Neuronal stem cell (in vitro differentiated cells): ENCODE data around the gene CMSS1.

Experiments
- DNase-seq: peaks from one replicate; pipeline ENCODE4 v3.0.0-alpha.2; 2013; ENCODE audit warnings: low spot score
- H2AFZ ChIP-seq: one replicate; pipeline ENCODE4 v1.6.1; 2013; ENCODE audit warnings: mild to moderate bottlenecking, low read length, inconsistent platforms
- H2AK5ac ChIP-seq: 2 replicates; pipeline ENCODE4 v1.6.1; 2013; ENCODE audit warnings: low read depth, mild to moderate bottlenecking, inconsistent platforms, low read length, moderate library complexity, mixed read lengths
- H2BK120ac ChIP-seq: 2 replicates; pipeline ENCODE4 v1.6.1; 2013; ENCODE audit warnings: low read depth, mild to moderate bottlenecking, inconsistent platforms, low read length, moderate library complexity, mixed read lengths
- H2BK12ac ChIP-seq: one replicate; pipeline ENCODE4 v1.6.1; 2013; ENCODE audit warnings: low read length, inconsistent platforms
- H2BK15ac ChIP-seq: 2 replicates; pipeline ENCODE4 v1.6.1; 2013; ENCODE audit warnings: mild to moderate bottlenecking, low read length, inconsistent platforms, mixed read lengths
- H2BK5ac ChIP-seq: one replicate; pipeline ENCODE4 v1.6.1; 2013; ENCODE audit warnings: inconsistent platforms, mild to moderate bottlenecking, low read length, moderate library complexity
- H3K14ac ChIP-seq: one replicate; pipeline ENCODE4 v1.6.1; 2013; ENCODE audit warnings: low read length, inconsistent platforms
- H3K18ac ChIP-seq: 2 replicates; pipeline ENCODE4 v1.6.1; 2013; ENCODE audit warnings: low read length, inconsistent platforms
- H3K23ac ChIP-seq: 2 replicates; pipeline ENCODE4 v1.6.1; 2013; ENCODE audit warnings: low read depth, mild to moderate bottlenecking, mixed read lengths, low read length, inconsistent platforms; ENCODE audit not compliant: poor library complexity
- H3K27ac ChIP-seq: replicated peaks from 3 replicates; pipeline ENCODE4 v1.5.1; 2013; ENCODE audit warnings: low read length, inconsistent platforms
- H3K27me3 ChIP-seq, 3 experiments: 2 replicates each; pipeline ENCODE4 v1.6.1; 2013; ENCODE audit warnings: low read length in 3 of 3, mild to moderate bottlenecking in 2 of 3, inconsistent platforms in 1 of 3, low read depth in 1 of 3, mixed read lengths in 1 of 3, moderate library complexity in 1 of 3; ENCODE audit not compliant: control insufficient read depth in 3 of 3, insufficient read depth in 3 of 3
- H3K36me3 ChIP-seq, 2 donors: replicated peaks in 1 of 2; 2 replicates each; pipeline ENCODE4 v1.6.1; 2013; ENCODE audit warnings: low read length in 2 of 2; ENCODE audit not compliant: control insufficient read depth in 2 of 2, insufficient read depth in 2 of 2
- H3K4ac ChIP-seq: 2 replicates; pipeline ENCODE4 v1.6.1; 2013; ENCODE audit warnings: inconsistent platforms, mild to moderate bottlenecking, low read length, moderate library complexity
- H3K4me1 ChIP-seq, 2 donors: 1 replicate in 1 of 2; 2 replicates in 1 of 2; pipeline ENCODE4 v1.6.1; 2013; ENCODE audit warnings: low read length in 2 of 2, low read depth in 1 of 2; ENCODE audit not compliant: control insufficient read depth in 2 of 2, insufficient read depth in 1 of 2
- H3K4me2 ChIP-seq: one replicate; pipeline ENCODE4 v1.6.1; 2013; ENCODE audit warnings: mild to moderate bottlenecking, low read length, inconsistent platforms; ENCODE audit not compliant: insufficient read depth, poor library complexity, severe bottlenecking
- H3K4me3 ChIP-seq, 2 donors: 2 replicates each; pipeline ENCODE4 v1.5.1; 2013; ENCODE audit warnings: low read length in 2 of 2, mild to moderate bottlenecking in 2 of 2, inconsistent platforms in 1 of 2, moderate library complexity in 1 of 2
- H3K79me1 ChIP-seq: one replicate; pipeline ENCODE4 v1.6.1; 2013; ENCODE audit warnings: low read depth, mild to moderate bottlenecking, inconsistent platforms, low read length, moderate library complexity
- H3K9ac ChIP-seq: one replicate; pipeline ENCODE4 v1.6.1; 2013; ENCODE audit warnings: mild to moderate bottlenecking, low read depth, low read length, inconsistent platforms; ENCODE audit not compliant: poor library complexity
- H3K9me3 ChIP-seq, 2 donors: replicated peaks in 1 of 2; 2 replicates each; pipeline versions ENCODE3 to v1.6.1; 2013; ENCODE audit warnings: low read length in 2 of 2, mild to moderate bottlenecking in 2 of 2, inconsistent platforms in 1 of 2, low read depth in 1 of 2, mixed read lengths in 1 of 2, moderate library complexity in 1 of 2; ENCODE audit not compliant: control insufficient read depth in 2 of 2, insufficient read depth in 1 of 2
- H4K8ac ChIP-seq: one replicate; pipeline ENCODE4 v1.6.1; 2013; ENCODE audit warnings: low read depth, mild to moderate bottlenecking, inconsistent platforms, low read length, moderate library complexity
- H4K91ac ChIP-seq: one replicate; pipeline ENCODE4 v1.6.1; 2013; ENCODE audit warnings: low read length, low read depth, mild to moderate bottlenecking, inconsistent platforms; ENCODE audit not compliant: poor library complexity
- WGBS, 2 donors: extraction: QIAGEN DNeasy Blood & Tissue Kit; methylation state at CpG; one replicate each; pipeline ENCODE4 v1.1.7; 2013; ENCODE audit warnings: missing lambda C conversion rate in 2 of 2, mixed read lengths in 1 of 2; ENCODE audit not compliant: insufficient read length in 2 of 2, insufficient replicate concordance in 1 of 2; ENCODE audit errors: extremely low coverage in 2 of 2; 5-methylcytosine and 5-hydroxymethylcytosine counted together

The CMSS1 gene

DNA sequence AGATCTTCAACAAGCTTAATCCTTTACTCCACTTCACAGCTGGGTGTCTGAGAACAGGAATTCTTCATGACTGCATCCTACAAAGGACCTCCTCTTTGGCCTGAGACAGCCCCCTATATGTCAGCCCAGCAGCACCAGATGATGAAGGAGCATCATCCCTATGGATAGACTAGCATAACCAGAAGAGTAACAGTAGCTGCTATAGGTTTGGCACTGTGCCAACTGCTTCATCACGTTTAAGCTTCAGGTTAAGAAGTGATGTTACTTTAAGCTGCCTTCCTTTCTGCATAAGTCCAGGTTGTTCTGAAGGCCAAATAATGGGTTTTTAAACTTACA, 50.6 kb downstream of the CMSS1 start:
- Histone ChIP-seq H2BK15ac (no peak overlapping the region), H3K4me2 (no peak overlapping the region), H2AK5ac (no peak overlapping the region), H4K8ac (no peak overlapping the region), H2BK120ac (no peak overlapping the region), H3K4me1 (peaks cover 0 to 14% of the 10 kb centered on the region in 2 donors), H2BK5ac (no peak overlapping the region), H3K9ac (no peak overlapping the region), H3K23ac (no peak overlapping the region), H3K4ac (no peak overlapping the region), H3K27me3 (no peaks in the 10 kb centered on the region), H3K27ac (no peak overlapping the region), H3K79me1 (no peaks in the 10 kb centered on the region), H2BK12ac (no peak overlapping the region), H3K18ac (no peak overlapping the region), H3K14ac (no peak overlapping the region), H4K91ac (no peak overlapping the region), H3K36me3 (peaks cover 0 to 67% of the 10 kb centered on the region in 2 donors), H3K9me3 (peaks cover 0 to 6% of the 10 kb centered on the region in 2 donors), H3K4me3 (no peak overlapping the region), H2AFZ (no peak overlapping the region)
- DNase-seq = no peak
- no CpG with 5 or more reads among the region's 1 CpG for WGBS, 2 donors

DNA sequence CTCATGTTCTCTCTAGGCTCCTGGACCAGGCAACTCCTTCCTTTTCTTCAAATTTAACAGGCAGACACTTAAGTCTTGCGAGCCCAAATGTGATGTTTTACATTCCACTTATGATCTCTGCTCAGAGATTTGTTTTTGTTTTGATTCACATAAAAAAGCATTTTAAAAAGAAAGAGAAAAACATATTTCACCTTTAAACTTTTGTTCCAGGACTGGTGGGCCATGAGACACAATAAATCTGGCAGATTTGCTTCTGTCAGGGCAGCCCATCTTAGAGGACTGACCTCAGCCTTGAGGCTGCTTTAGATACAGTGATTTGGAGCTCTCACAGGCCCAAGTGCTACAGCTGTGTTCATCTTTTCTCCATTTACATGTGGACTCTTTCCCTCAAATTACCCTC, 52.0 kb downstream of the CMSS1 start:
- no peaks in the 10 kb centered on the region for H3K9me3 ChIP-seq
- H4K8ac ChIP-seq = no peak overlapping the region
- peaks cover 0 to 56% of the 10 kb centered on the region in 2 donors for H3K36me3 ChIP-seq
- no peaks in the 10 kb centered on the region for H3K27me3 ChIP-seq
- no peak overlapping the region for H3K4ac ChIP-seq
- no peak overlapping the region for H2AK5ac ChIP-seq
- H3K14ac ChIP-seq = no peak overlapping the region
- H3K27ac ChIP-seq = no peak overlapping the region
- no peak overlapping the region for H3K4me3 ChIP-seq
- peaks cover 3 to 14% of the 10 kb centered on the region in 2 donors for H3K4me1 ChIP-seq
- no peak overlapping the region for H3K23ac ChIP-seq
- no peak overlapping the region for H4K91ac ChIP-seq
- no peak overlapping the region for H2BK12ac ChIP-seq
- WGBS, 2 donors = no CpG with 5 or more reads among the region's 1 CpG
- no peaks in the 10 kb centered on the region for H3K79me1 ChIP-seq
- H2AFZ ChIP-seq = no peak overlapping the region
- no peak for DNase-seq
- no peak overlapping the region for H2BK120ac ChIP-seq
- no peak overlapping the region for H3K18ac ChIP-seq
- H2BK5ac ChIP-seq = no peak overlapping the region
- no peak overlapping the region for H3K4me2 ChIP-seq
- H2BK15ac ChIP-seq = no peak overlapping the region
- no peak overlapping the region for H3K9ac ChIP-seq

DNA sequence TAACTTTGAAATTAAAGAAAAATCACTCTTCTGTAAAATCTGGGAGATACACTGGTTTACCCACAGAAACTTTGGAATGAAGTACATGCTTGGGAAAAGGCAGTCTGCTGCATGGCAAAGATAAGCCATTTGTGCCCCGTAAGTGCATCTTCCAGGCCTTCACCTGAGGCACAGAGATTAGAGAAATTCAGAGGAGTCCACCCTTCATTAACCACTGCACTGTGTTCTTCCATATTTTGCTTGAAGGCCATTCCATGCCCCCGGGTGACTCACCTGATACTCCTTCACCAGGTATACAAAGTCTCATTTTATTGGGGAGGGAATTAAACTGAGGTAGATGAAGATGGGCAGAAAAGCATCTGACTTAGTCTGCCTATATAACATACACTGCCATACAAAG, 53.0 kb downstream of the CMSS1 start:
- no peak overlapping the region for H3K14ac ChIP-seq
- no peak overlapping the region for H2BK5ac ChIP-seq
- no peak overlapping the region for H3K4me3 ChIP-seq
- no peak overlapping the region for H4K91ac ChIP-seq
- H3K23ac ChIP-seq = no peak overlapping the region
- no peak overlapping the region for H3K4me2 ChIP-seq
- no peaks in the 10 kb centered on the region for H3K9me3 ChIP-seq
- no peak overlapping the region for H3K9ac ChIP-seq
- H2AFZ ChIP-seq = no peak overlapping the region
- peaks cover 0 to 55% of the 10 kb centered on the region in 2 donors for H3K36me3 ChIP-seq
- H3K79me1 ChIP-seq = no peaks in the 10 kb centered on the region
- no peak overlapping the region for H3K18ac ChIP-seq
- H2AK5ac ChIP-seq = no peak overlapping the region
- H2BK15ac ChIP-seq = no peak overlapping the region
- peaks cover 3 to 14% of the 10 kb centered on the region in 2 donors for H3K4me1 ChIP-seq
- H4K8ac ChIP-seq = no peak overlapping the region
- no peak overlapping the region for H3K27ac ChIP-seq
- no peak overlapping the region for H2BK12ac ChIP-seq
- WGBS, 2 donors = no CpG with 5 or more reads among the region's 2 CpGs
- no peak overlapping the region for H2BK120ac ChIP-seq
- DNase-seq = no peak
- H3K27me3 ChIP-seq = no peaks in the 10 kb centered on the region
- H3K4ac ChIP-seq = no peak overlapping the region

DNA sequence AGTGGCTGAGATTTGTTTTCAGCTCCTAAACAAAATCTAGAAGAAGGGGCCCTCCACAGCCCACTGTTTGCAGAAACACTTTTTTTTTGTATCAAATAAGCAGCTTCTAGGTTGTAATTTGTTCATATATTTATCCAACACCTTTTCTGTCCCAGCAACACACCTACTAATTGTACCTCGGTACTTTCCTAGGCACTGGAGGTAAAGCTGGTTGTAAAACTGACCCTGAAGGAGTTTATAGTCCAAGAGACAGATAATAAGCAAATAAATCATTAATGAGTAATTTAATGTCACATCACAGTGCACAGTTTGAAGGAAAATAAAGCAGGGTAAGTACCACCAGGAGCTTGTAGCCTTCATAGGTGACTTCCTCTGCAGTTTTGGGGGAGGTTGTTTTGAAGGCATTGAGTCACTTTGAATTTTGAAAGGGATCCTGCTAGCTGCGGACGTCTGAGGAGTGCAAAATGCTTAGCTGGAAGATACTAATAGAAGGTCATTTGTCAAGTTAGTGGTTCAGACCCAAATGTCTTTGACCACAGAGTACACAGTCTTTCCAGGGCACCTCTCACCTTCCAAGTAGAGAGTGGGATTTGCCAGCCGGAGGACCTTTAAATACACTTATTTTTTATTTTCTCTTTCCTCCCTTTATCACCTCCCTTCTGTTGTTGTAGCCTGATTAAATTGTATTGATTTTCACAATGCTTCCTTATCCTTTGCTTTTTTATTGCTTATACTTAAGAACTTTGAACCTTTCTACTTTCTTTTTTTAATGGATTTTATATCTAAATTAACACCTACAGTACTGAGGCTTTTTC, 53.8 kb downstream of the CMSS1 start:
- Histone ChIP-seq H4K8ac (no peak overlapping the region), H3K27me3 (no peaks in the 10 kb centered on the region), H3K9me3 (no peaks in the 10 kb centered on the region), H3K23ac (no peak overlapping the region), H2BK12ac (no peak overlapping the region), H2AFZ (no peak overlapping the region), H3K14ac (no peak overlapping the region), H2BK120ac (no peak overlapping the region), H3K36me3 (peaks cover 0 to 49% of the 10 kb centered on the region in 2 donors), H3K18ac (no peak overlapping the region), H3K79me1 (no peaks in the 10 kb centered on the region), H3K4ac (no peak overlapping the region), H2BK5ac (no peak overlapping the region), H3K9ac (no peak overlapping the region), H4K91ac (no peak overlapping the region), H3K4me1 (peaks cover 3 to 11% of the 10 kb centered on the region in 2 donors), H2BK15ac (no peak overlapping the region), H3K4me3 (no peak overlapping the region), H2AK5ac (no peak overlapping the region), H3K4me2 (no peak overlapping the region), H3K27ac (no peak overlapping the region)
- no CpG with 5 or more reads among the region's 4 CpGs for WGBS, 2 donors
- no peak for DNase-seq
